Measurements from ENCODE around the gene RAPGEF2.
"Not testable (repeated sequence)": the region's sequence is repeated elsewhere in the genome, so short reads cannot be mapped to it uniquely, and the experiment has no call there.

RAPGEF2 gene

DNA sequence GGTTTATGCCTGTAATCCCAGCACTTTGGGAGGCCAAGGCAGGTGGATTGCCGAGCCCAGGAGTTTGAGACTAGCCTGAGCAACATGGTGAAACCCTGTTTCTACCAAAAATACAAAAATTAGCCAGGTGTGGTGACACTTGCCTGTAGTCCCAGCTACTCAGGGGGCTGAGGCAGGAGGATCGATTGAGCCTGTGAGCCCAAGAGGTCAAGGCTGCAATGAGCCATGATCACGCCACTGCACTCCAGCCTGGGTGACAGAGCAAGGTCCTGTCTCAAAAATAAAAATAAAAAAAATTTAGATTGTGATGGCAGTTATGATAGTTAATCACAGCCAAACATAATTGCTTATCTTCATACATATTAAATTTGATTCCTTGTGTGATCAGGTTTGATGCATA, 58.6 kb downstream of the RAPGEF2 start:
- DNase-seq (ENCODE audit: low read depth in 2 of 2): not testable (repeated sequence)

DNA sequence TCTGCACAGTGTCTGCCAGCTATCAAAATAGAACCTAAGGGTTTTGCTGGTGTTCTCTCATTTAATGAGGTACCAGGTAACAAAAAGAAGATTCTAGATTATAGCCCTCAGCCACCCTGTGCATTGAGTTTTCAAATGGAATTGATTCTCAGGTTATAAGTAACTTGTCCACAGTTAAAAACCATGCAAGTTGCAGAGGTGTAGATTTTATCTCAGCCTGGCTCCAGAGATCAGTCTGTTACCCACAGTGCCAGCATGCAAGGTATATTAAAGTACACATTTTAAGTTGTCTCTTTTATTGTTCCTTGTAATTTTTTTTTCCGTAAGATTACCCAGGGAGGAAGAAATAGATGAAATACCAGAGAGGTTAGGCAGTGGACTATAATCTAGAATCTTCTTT, 59.7 kb downstream of the RAPGEF2 start:
- DNase-seq (ENCODE audit: low read depth in 2 of 2): no peak

DNA sequence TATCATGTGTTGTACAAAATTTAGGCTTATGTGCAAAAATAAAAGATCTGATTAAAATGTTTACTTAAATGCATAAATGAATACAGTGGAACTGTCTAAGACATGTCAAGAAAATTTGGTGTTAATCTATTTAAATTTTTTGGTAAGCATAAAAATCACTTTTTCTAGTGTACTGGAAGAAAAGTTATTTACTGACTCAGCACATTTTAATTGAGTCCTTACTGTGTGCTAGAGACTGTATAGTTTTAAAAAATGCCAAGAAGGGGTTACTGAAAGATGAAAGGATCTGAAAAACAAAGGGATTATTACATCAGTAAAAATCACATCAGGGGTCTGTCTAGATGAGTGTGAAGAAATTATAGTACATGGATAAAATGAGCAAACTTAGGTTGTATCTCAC, 60.6 kb downstream of the RAPGEF2 start:
- no peak for DNase-seq (ENCODE audit: low read depth in 2 of 2)

- no peak for DNase-seq (ENCODE audit: low read depth in 2 of 2)
Measured at GRCh38 chr4:159169404-159170302, 66.8 kb downstream of the RAPGEF2 start.

- no peak for DNase-seq (ENCODE audit: low read depth in 2 of 2)
Measured at GRCh38 chr4:159171287-159171686, 68.4 kb downstream of the RAPGEF2 start.

DNA sequence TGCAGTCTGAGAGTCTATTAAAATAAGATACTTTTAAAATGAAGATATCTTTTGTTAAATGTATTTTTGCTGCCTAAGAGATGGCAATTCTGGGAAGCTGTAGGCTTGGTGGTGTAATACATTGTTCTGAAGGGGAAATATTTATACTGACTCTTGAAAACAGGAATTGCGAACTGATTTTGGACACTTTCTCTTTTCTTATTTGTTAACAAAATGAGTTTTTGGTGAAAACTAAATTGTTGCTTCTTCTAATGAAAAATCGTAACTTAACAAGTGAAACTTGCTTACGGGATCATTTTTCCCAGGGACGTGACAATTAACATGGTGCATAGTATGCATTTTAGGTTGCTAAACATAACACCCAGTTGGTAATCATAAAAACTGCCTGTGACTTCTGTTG, 71.0 kb downstream of the RAPGEF2 start:
- DNase-seq (ENCODE audit: low read depth in 2 of 2): no peak

DNA sequence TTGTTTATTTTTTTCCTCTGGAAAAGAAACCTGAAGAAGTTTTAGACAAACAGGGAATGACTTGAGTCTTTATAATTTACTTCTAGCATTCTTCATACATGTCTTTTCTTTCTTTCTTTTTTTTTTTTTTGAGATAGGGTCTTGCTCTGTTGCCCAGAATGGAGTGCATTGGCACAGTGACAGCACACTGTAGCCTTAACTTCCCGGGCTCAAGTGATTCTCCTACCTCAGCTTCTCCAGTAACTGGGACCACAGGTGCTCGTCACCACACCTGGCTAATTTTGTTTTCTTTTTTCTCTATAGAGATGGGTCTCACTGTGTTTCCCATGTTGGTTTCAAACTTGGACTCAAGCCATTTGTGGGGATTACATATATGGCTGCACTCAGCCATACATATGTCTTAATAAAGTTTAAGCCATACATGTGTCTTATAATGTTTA, 71.8 kb downstream of the RAPGEF2 start:
- no peak for DNase-seq (ENCODE audit: low read depth in 2 of 2)

- peak; percentile 26 to 57 for DNase-seq (ENCODE audit: low read depth in 2 of 2)
Measured at GRCh38 chr4:159175085-159175988, 72.5 kb downstream of the RAPGEF2 start.

GRCh38 chr4:159175989-159176375, 73.1 kb downstream of the RAPGEF2 start:
- DNase-seq (ENCODE audit: low read depth in 2 of 2): no peak

DNA sequence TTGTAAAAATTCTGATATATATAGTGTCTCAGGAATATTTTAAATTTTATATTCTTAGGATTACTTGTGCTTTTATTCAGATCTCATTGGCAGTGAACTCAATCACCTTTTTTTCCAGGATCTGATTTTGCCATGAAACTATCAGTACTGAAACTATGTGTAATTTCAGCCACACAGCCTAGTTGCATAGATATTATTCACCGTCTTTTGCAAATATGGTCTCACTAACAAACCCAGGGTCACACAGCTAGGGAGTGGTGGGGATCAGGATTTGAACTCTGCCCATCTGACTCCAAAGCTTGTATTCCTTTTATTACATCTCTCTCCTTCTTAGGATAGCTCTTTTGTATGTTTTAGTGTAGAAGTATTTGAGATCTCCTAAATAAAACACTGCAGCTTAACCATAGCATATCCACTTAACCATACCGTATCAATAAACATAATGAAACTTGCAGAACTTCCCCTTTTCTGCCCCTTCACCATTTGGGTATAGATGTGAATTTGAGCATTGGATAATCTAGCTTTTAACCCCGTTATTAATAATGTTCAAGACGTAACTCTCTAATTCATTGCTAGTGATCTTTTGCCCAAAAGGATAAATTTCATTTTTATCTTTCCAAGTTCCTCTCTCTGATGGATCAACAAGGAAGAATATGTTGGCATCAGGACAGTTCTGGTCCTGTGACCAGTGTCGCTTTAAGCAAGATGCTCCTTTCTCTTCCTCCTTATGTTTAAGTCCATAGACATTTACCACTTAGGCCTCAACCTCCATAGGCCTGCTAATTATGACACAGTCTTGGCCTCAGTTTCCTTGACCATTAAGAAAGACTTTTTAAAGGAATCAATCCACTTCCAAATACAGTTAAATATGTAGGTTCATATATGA, 74.6 kb downstream of the RAPGEF2 start:
- DNase-seq (ENCODE audit: low read depth in 2 of 2): no peak

- no peak for DNase-seq (ENCODE audit: low read depth in 2 of 2)
Measured at GRCh38 chr4:159178151-159178546, 75.3 kb downstream of the RAPGEF2 start.

GRCh38 chr4:159178979-159179969, 76.4 kb downstream of the RAPGEF2 start:
- no peak for DNase-seq (ENCODE audit: low read depth in 2 of 2)

DNA sequence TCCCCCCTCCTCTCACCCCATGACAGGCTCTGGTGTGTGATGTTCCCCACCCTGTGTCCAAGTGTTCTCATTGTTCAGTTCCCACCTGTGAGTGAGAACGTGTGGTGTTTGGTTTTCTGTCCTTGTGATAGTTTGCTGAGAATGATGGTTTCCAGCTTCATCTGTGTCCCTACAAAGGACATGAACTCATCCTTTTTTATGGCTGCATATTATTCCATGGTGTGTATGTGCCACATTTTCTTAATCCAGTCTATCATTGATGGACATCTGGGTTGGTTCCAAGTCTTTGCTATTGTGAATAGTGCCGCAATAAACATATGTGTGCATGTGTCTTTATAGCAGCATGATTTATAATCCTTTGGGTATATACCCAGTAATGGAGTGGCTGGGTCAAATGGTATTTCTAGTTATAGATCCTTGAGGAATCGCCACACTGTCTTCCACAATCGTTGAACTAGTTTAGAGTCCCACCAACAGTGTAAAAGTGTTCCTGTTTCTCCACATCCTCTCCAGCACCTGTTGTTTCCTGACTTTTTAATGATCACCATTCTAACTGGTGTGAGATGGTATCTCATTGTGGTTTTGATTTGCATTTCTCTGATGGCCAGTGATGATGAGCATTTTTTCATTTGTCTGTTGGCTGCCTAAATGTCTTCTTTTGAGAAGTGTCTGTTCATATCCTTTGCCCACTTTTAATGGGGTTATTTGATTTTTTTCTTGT, 81.2 kb downstream of the RAPGEF2 start:
- DNase-seq (ENCODE audit: low read depth in 2 of 2): not testable (repeated sequence)

DNA sequence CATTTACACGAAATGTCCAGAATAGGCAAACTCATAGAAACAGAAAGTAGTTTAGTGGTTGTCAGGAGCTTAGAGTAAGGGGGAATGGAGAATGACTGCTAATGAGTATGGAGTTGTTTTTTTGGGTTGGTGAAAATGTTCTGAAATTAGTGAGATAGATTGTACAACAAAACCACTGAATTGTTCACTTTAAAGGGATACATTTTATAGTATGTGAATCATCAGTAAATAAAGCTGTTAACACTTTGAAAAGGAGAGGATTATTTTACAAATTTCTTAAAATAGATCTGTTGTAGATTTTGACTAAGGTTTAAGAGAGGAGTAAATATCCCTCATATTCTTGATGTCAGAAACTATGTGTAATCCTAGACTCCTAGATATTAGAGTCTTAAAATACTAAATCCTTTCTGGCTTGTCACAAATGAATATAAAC, 82.7 kb downstream of the RAPGEF2 start:
- DNase-seq (ENCODE audit: low read depth in 2 of 2): no peak

GRCh38 chr4:159188646-159189045, 85.8 kb downstream of the RAPGEF2 start:
- no peak for DNase-seq (ENCODE audit: low read depth in 2 of 2)

DNA sequence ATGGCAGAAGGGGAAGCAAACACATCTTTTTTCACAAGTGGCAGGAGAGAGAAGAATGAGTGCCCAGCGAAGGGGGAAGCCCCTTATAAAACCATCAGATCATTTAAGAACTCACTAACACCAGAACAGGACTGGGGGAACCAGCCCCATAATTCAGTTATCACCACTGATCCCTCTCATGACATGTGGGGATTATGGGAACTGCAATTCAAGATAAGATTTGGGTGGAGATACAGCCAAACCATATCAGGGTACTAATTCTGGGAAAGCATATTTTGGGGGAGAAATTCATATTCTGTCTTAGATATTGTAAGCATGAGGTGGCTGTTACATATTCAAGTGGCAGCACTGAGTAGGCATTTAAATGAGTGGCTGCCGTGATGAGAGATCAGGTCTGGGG, 87.8 kb downstream of the RAPGEF2 start:
- DNase-seq (ENCODE audit: low read depth in 2 of 2): no peak

GRCh38 chr4:159191989-159192388, 89.1 kb downstream of the RAPGEF2 start:
- DNase-seq (ENCODE audit: low read depth in 2 of 2): no peak

DNA sequence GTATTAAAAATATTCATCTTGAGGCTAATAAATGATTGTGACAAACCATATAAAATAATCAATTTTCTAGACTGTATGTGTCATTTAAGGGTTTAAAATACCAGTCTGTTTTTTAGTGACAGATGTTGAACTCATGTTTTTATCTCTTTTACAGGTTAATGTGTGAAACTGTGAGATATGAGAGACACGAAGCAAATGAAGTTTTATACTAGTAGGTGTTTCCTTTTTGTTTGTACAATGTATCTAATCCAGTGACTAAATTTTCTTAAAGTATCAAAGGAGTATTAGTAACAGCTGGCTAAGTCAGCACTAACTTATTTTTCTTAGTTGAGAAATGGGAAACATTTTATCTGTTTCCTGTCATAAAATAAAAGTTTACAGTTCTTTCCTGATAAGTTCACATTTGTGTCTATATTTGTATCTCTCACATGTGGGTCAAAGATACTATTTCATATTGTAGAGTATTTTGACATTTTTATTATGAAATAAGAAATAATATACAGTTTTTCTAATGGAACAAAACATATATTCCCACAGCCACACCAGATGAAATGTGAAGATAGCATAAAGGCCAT, 90.3 kb downstream of the RAPGEF2 start:
- DNase-seq (ENCODE audit: low read depth in 2 of 2): no peak

DNA sequence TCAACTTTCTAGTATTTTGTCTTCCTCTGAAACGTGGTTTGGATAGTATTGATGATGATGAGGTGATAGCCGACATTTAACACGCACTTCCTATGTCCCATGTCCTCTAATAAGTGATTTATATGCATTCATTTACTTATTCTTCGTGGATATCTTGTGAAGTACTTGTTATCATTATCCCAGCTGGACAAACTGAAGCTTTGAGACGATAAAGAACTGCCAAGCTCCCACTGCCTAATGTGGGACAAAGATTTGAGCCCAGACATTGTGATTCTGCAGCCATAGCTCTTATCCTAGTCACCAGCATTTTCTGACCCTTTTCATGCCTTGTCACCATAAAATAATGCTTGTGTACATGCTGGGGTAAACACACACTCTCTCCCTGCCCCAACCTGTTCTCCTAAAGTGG, 92.5 kb downstream of the RAPGEF2 start:
- DNase-seq (ENCODE audit: low read depth in 2 of 2): no peak

Data from stimulated activated CD4-positive, alpha-beta T cell treated with anti-CD3 and anti-CD28 coated beads, Interleukin-1b, Interleukin-23, amount 100 ng/mL, for 4 hours (primary cell).